Stimulated activated CD4-positive, alpha-beta T cell treated with anti-CD3 and anti-CD28 coated beads, TNF-alpha, amount 100 ng/mL, for 48 hours (primary cell): ENCODE data around the gene WFDC12.

Experiments
- DNase-seq, 3 donors: peaks; one replicate each; pipeline ENCODE4 v3.0.0-alpha.2; 2020; ENCODE audit warnings: low read depth in 3 of 3

The WFDC12 gene

GRCh38 chr20:45091366-45091765 is 32.9 kb downstream of the WFDC12 start:
- no peak for DNase-seq

GRCh38 chr20:45090481-45090880 is 33.8 kb downstream of the WFDC12 start:
- DNase-seq: no peak

- no peak for DNase-seq
These were observed 36.0 kb downstream of the WFDC12 start for GRCh38 chr20:45088247-45088646.

GRCh38 chr20:45087814-45088213 is 36.5 kb downstream of the WFDC12 start:
- DNase-seq: no peak

GRCh38 chr20:45087097-45087790 is 37.0 kb downstream of the WFDC12 start:
- no peak for DNase-seq

- no peak for DNase-seq
These were observed 38.4 kb downstream of the WFDC12 start for GRCh38 chr20:45085867-45086266.

- DNase-seq: no peak
These were observed 39.0 kb downstream of the WFDC12 start for GRCh38 chr20:45085289-45085688.

- no peak for DNase-seq
These were observed 41.1 kb downstream of the WFDC12 start for GRCh38 chr20:45083127-45083526.

- no peak for DNase-seq
These were observed 41.8 kb downstream of the WFDC12 start for GRCh38 chr20:45082468-45082867.

GRCh38 chr20:45080867-45081624 is 43.2 kb downstream of the WFDC12 start:
- DNase-seq: no peak

GRCh38 chr20:45077559-45077958 is 46.7 kb downstream of the WFDC12 start:
- no peak for DNase-seq
